Adrenal gland (tissue), 12 donors: ENCODE results near the gene ARVCF. TPM values are rescaled to one million over a fixed set of nuclear protein-coding genes. Genes with fewer than 3 reads are reported as not detected.

Source experiments
- DNase-seq, 7 donors: peaks; one replicate each; pipeline ENCODE4 v3.0.0-alpha.2; 2019 to 2020
- H3K27ac ChIP-seq, 5 donors: fragments of 200-600 bp; sonication (generic) in 4 of 5; 1 replicate in 3 of 5; 2 replicates in 2 of 5; pipeline versions ENCODE4 v1.5.1 to v1.8.0; 2016 to 2020; ENCODE audit warnings: mild to moderate bottlenecking in 1 of 5
- H3K27me3 ChIP-seq: fragments of 200-600 bp; 2 replicates; pipeline ENCODE4 v1.8.0; 2021
- H3K36me3 ChIP-seq, 2 donors: fragments of 200-600 bp; replicated peaks in 1 of 2; 1 replicate in 1 of 2; 2 replicates in 1 of 2; pipeline versions ENCODE4 v1.5.1 to v1.8.0; 2018 to 2022
- H3K4me1 ChIP-seq, 2 donors: fragments of 200-600 bp; replicated peaks in 1 of 2; 1 replicate in 1 of 2; 2 replicates in 1 of 2; pipeline versions ENCODE4 v1.5.1 to v1.8.0; 2018 to 2021
- H3K4me3 ChIP-seq, 4 donors: fragments of 200-600 bp; sonication (generic) in 3 of 4; one replicate each; pipeline ENCODE4 v1.5.1; 2016 to 2018
- H3K9me3 ChIP-seq, 3 donors: fragments of 200-600 bp; sonication (generic) in 1 of 3; replicated peaks in 1 of 3; 1 replicate in 2 of 3; 2 replicates in 1 of 3; pipeline versions ENCODE4 v1.5.1 to v1.8.0; 2016 to 2021
- CTCF ChIP-seq, 6 experiments: fragments of 450-650 bp in 4 of 6; fragments of 200-600 bp in 2 of 6; sonication (generic) in 1 of 6; IDR thresholded peaks; 1 replicate in 5 of 6; 2 replicates in 1 of 6; pipeline versions ENCODE4 v1.5.1 to v1.8.0; 2016 to 2021; ENCODE audit warnings: antibody characterized with exemption in 6 of 6, mild to moderate bottlenecking in 2 of 6, moderate library complexity in 1 of 6
- POLR2A ChIP-seq, 2 donors: fragments of 450-650 bp; IDR thresholded peaks; one replicate each; pipeline ENCODE4 v1.6.1; 2017; ENCODE audit warnings: antibody characterized with exemption in 2 of 2, mild to moderate bottlenecking in 2 of 2, moderate library complexity in 1 of 2
- WGBS, 4 donors: extraction: QIAGEN DNeasy Blood & Tissue Kit in 2 of 4; methylation state at CpG; one replicate each; pipeline versions ENCODE4 v1.1.5 to v1.1.7; 2013 to 2017; 5-methylcytosine and 5-hydroxymethylcytosine counted together
- intact Hi-C, 2 donors: fragments of 100-400 bp; cut with DNase I; formaldehyde crosslinking; loops; one replicate each; pipeline versions ENCODE4 v1.14.1 to v1.15.0; 2022 to 2023
- polyA plus RNA-seq, 3 donors: library from polyadenylated mRNA; stranded (reverse); fragments of 200-250 nt in 2 of 3; fragments of 350-450 nt in 1 of 3; fragmentation: Illumina TruSeq in 1 of 3; extraction: RNeasy Lipid Tissue Mini Kit (QIAGEN cat#74804) in 1 of 3; gene quantifications; one replicate each; pipeline ENCODE4 v1.2.3, GENCODE V29; 2013 to 2014
- total RNA-seq, 9 donors: library from RNA; depleted of rRNA in 4 of 9; stranded (reverse); fragments of >200 nt in 4 of 9; fragments of 120-200 nt in 1 of 9; fragmentation: NEBNext Ultra II Directional in 1 of 9; extraction: Animal tissue kit (Norgen Biotek cat#: 25700) in 1 of 9; gene quantifications; one replicate each; pipeline versions ENCODE4 v1.1.0 to v1.2.4, GENCODE V29; 2013 to 2023
- donor health status: healthy with polysubstance abuse.
- donor health status: Bipolar disorder and iron deficiency.
- donor health status: DM: yes; HTN: yes; CAD: no.
- donor health status: DM: no; HTN: no; CAD: no.
- donor health status: DM: no; HTN: no; CAD: no.
- donor health status: DM: yes; HTN: yes; CAD: no.

ARVCF gene
- total and polyA plus RNA-seq, 12 donors, result 1.2 to 74.8 (median 18.6) TPM

- no peaks in the 10 kb centered on the region for H3K9me3 ChIP-seq
- peaks cover 0 to 8% of the 10 kb centered on the region in 2 donors for H3K4me1 ChIP-seq
- peak overlapping the region in 2 of 5 donors; percentile 13 to 18 for H3K27ac ChIP-seq
- no peaks in the 10 kb centered on the region for H3K27me3 ChIP-seq
- intact Hi-C loops, result no loop called here
- DNase-seq, result peak in 5 of 7 donors; percentile 36 to 74 (median 56)
- WGBS, 4 donors, result 79 to 97% (median 85%) methylated on average over 6 to 11 of the region's 11 CpGs
- no peak overlapping the region for H3K4me3 ChIP-seq
- peaks cover 0 to 54% of the 10 kb centered on the region in 2 donors for H3K36me3 ChIP-seq
- TF ChIP-seq CTCF (IDR thresholded peaks at IDR 0.05) (no peak), POLR2A (IDR thresholded peaks at IDR 0.05) (no peak)
Measured at GRCh38 chr22:20061481-20061861, 44.8 kb upstream of the ARVCF start.

- no peaks in the 10 kb centered on the region for H3K9me3 ChIP-seq
- WGBS, 4 donors, result 91 to 93% (median 93%) methylated on average over 8 to 10 of the region's 10 CpGs
- H3K4me3 ChIP-seq, result no peak overlapping the region
- no peak for TF ChIP-seq CTCF (IDR thresholded peaks at IDR 0.05)
- TF ChIP-seq POLR2A (IDR thresholded peaks at IDR 0.05), result no peak
- H3K27me3 ChIP-seq, result no peaks in the 10 kb centered on the region
- peaks cover 0 to 8% of the 10 kb centered on the region in 2 donors for H3K4me1 ChIP-seq
- peaks cover 0 to 60% of the 10 kb centered on the region in 2 donors for H3K36me3 ChIP-seq
- intact Hi-C loops, result no loop called here
- DNase-seq, result no peak
- no peak overlapping the region for H3K27ac ChIP-seq
Measured at GRCh38 chr22:20060700-20061480, 44.3 kb upstream of the ARVCF start.

- H3K9me3 ChIP-seq, result no peaks in the 10 kb centered on the region
- TF ChIP-seq CTCF (IDR thresholded peaks at IDR 0.05) (no peak), POLR2A (IDR thresholded peaks at IDR 0.05) (no peak)
- no peaks in the 10 kb centered on the region for H3K27me3 ChIP-seq
- peaks cover 0 to 8% of the 10 kb centered on the region in 2 donors for H3K4me1 ChIP-seq
- H3K4me3 ChIP-seq, result no peak overlapping the region
- 87 to 92% (median 90%) methylated on average over 9 to 10 of the region's 10 CpGs for WGBS, 4 donors
- H3K36me3 ChIP-seq, result peaks cover 0 to 65% of the 10 kb centered on the region in 2 donors
- DNase-seq, result no peak
- H3K27ac ChIP-seq, result no peak overlapping the region
- intact Hi-C loops, result no loop called here
Measured at GRCh38 chr22:20058989-20059770, 42.6 kb upstream of the ARVCF start.

GRCh38 chr22:20057596-20058268 lies 41.1 kb upstream of the ARVCF start:
- TF ChIP-seq POLR2A (IDR thresholded peaks at IDR 0.05) (no peak), CTCF (IDR thresholded peaks at IDR 0.05) (no peak)
- H3K4me3 ChIP-seq, result no peak overlapping the region
- DNase-seq, result no peak
- H3K9me3 ChIP-seq, result no peaks in the 10 kb centered on the region
- 96 to 100% (median 98%) methylated on average over 13 of the region's 13 CpGs for WGBS, 4 donors
- H3K27me3 ChIP-seq, result no peaks in the 10 kb centered on the region
- H3K27ac ChIP-seq, result no peak overlapping the region
- intact Hi-C loops, result no loop called here
- peaks cover 0 to 8% of the 10 kb centered on the region in 2 donors for H3K4me1 ChIP-seq
- peaks cover 0 to 65% of the 10 kb centered on the region in 2 donors for H3K36me3 ChIP-seq
